ENCODE measurements around the gene TP53I13. TPM values are rescaled to one million over a fixed set of nuclear protein-coding genes. Genes with fewer than 3 reads are reported as not detected.

The TP53I13 gene
- total and polyA plus RNA-seq, 9 donors = 29.3 to 45.1 (median 34.1) TPM

DNA sequence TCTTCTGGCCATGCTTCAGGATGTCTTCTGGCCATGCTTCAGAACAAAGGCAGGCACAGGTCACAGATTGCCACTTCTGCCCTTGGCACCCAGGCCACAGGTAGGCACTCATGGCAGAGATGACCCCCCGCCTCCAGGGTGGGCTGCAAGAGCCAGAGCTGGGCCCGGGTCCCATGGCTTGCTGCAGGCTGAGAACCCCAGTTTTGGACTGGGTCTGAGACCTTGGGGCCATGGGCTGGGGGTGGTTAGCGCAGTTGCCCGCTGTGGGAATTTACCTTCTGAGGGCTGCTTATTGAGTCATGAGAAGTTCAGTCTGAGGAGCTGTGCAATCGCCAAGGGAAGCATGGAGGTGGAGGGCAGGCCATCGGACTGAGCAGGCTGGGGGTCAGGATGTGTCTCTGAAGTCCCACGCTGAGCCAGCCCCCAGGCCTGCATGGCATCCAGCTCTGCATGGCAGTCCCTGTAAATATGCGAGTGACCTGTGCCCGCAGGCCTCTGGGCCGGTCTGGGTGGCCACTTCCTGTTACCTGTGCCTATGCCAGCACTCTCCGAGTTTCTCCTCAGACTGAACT, 26.1 kb downstream of the TP53I13 start:
- Histone ChIP-seq H3K27ac (ENCODE audit: low read length) (no peak overlapping the region), H3K4me3 (ENCODE audit: low read length) (peak overlapping the region; percentile 58), H3K27me3 (ENCODE audit: control insufficient read depth, insufficient read depth, low read length) (peaks cover 8% of the 10 kb centered on the region), H3K36me3 (ENCODE audit: control insufficient read depth, insufficient read depth, low read length) (no peaks in the 10 kb centered on the region), H3K9me3 (replicated peaks; ENCODE audit: control insufficient read depth, low read depth, low read length) (no peaks in the 10 kb centered on the region), H3K4me1 (ENCODE audit: control insufficient read depth, insufficient read depth, low read length) (peaks cover 73% of the 10 kb centered on the region)
- DNase-seq = no peak
- WGBS (ENCODE audit: insufficient coverage) = 90% methylated on average over 10 of the region's 11 CpGs

DNA sequence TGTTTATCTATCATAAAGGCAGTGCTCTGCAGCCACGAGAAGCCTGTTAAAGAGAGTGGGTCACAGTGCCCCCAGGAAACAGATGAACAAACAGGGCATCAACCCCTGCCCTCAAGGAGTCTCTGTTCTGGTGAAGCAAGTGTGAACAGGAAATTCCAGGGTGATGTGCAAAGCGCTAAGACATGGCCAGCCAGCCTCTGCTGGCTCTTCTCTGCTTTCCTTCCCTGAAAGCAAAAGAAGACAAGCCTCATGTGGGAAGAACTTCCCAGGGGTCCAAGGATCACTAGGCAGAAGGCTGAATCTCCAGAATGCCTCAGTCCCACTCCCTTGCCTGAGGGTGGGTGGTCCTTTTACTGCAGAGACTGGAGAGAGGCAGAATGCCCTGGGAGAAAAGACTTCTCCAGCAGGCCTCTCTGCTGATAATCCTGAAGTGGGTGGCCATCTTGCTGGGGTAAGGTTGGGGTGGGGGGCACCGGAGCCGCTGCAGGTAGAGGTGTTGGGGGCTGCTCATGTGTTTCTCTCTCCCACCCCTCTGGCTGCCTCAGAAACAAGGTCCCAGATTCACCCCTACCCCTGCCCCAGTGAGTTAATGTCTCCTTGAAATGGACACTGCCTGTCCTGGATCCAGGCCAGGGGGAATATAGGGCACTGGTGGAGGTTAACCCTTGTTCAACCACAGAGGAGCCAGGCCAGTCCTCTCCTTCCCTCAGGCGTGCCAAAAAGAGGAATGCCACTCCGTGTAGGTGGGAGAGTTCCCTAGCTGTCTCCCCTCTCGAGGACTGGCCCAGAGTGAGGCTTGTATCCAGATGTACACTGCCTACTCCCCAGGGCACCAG, 26.8 kb downstream of the TP53I13 start:
- Histone ChIP-seq H3K9me3 (replicated peaks; ENCODE audit: control insufficient read depth, low read depth, low read length) (no peaks in the 10 kb centered on the region), H3K27me3 (ENCODE audit: control insufficient read depth, insufficient read depth, low read length) (peaks cover 8% of the 10 kb centered on the region), H3K36me3 (ENCODE audit: control insufficient read depth, insufficient read depth, low read length) (no peaks in the 10 kb centered on the region), H3K4me1 (ENCODE audit: control insufficient read depth, insufficient read depth, low read length) (peaks cover 66% of the 10 kb centered on the region), H3K27ac (ENCODE audit: low read length) (no peak overlapping the region), H3K4me3 (ENCODE audit: low read length) (no peak overlapping the region)
- no peak for DNase-seq
- 77% methylated on average over 3 of the region's 7 CpGs for WGBS (ENCODE audit: insufficient coverage)

DNA sequence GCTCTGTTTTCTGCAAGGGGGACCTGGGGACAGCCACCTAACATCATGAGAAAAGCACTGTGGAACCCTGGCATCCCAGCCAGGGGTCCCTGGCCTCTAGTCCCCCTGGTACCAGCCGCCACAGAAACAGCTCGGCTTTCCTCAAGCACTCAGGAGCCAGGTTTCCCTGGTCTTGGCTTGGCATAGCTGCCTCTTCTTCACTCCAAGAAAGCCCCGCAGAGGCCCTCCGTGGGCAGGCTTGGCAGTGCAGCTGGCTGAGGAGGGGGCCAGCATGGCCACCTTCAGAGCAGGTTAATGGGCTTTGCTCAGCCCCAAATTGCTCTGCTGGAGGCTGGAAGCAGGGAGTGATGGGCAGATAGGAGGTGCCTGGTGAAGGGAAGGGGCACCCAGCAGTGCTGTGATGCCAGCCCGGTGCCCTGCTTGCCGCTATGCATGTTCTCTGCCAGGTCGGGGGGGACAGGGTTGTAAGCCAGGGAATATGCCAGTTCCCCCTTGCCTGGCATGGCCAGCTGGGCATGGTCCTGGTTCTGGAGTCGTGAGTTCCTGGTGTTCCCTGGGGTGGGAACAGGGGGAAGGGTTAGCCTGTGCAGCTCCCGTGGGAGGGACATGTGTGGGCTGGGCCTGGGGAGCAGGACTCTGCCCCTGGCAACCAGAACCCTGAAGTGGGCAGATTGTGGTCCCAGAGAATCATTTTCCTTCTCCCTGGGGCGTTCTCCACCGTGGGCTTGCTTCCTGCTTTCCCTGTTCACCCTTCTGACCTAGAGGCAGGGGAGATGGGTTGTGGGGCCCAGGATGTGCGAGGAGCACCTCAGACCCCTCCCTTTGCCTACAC, 27.7 kb downstream of the TP53I13 start:
- 58% methylated on average over 8 of the region's 12 CpGs for WGBS (ENCODE audit: insufficient coverage)
- Histone ChIP-seq H3K27me3 (ENCODE audit: control insufficient read depth, insufficient read depth, low read length) (peaks cover 8% of the 10 kb centered on the region), H3K36me3 (ENCODE audit: control insufficient read depth, insufficient read depth, low read length) (no peaks in the 10 kb centered on the region), H3K4me3 (ENCODE audit: low read length) (no peak overlapping the region), H3K4me1 (ENCODE audit: control insufficient read depth, insufficient read depth, low read length) (peaks cover 57% of the 10 kb centered on the region), H3K9me3 (replicated peaks; ENCODE audit: control insufficient read depth, low read depth, low read length) (no peaks in the 10 kb centered on the region), H3K27ac (ENCODE audit: low read length) (no peak overlapping the region)
- no peak for DNase-seq

DNA sequence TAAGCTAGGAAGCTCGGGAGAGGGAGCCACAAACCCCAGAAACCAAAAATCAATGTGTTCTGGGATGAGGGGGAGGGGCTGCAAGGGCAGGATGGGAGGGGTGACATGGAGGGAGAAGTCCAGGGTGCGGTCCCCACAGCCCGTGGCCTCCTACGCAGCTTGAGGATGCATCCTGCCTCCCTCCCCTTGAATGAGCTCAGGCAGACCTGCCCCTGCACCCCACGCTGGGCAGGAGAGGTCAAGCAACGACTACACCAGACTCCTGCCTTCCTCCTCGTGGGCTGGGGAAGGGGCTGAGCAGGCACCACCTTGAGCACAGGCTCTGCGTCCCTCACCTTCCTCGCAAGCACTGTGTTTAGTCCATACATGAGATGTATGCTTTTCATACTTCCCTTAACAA, 28.3 kb downstream of the TP53I13 start:
- no peak overlapping the region for H3K4me3 ChIP-seq (ENCODE audit: low read length)
- no peak overlapping the region for H3K27ac ChIP-seq (ENCODE audit: low read length)
- no peak for DNase-seq
- peaks cover 8% of the 10 kb centered on the region for H3K27me3 ChIP-seq (ENCODE audit: control insufficient read depth, insufficient read depth, low read length)
- no peaks in the 10 kb centered on the region for H3K36me3 ChIP-seq (ENCODE audit: control insufficient read depth, insufficient read depth, low read length)
- WGBS (ENCODE audit: insufficient coverage) = 60% methylated on average over 1 of the region's 9 CpGs
- peaks cover 51% of the 10 kb centered on the region for H3K4me1 ChIP-seq (ENCODE audit: control insufficient read depth, insufficient read depth, low read length)
- no peaks in the 10 kb centered on the region for H3K9me3 ChIP-seq (replicated peaks; ENCODE audit: control insufficient read depth, low read depth, low read length)

DNA sequence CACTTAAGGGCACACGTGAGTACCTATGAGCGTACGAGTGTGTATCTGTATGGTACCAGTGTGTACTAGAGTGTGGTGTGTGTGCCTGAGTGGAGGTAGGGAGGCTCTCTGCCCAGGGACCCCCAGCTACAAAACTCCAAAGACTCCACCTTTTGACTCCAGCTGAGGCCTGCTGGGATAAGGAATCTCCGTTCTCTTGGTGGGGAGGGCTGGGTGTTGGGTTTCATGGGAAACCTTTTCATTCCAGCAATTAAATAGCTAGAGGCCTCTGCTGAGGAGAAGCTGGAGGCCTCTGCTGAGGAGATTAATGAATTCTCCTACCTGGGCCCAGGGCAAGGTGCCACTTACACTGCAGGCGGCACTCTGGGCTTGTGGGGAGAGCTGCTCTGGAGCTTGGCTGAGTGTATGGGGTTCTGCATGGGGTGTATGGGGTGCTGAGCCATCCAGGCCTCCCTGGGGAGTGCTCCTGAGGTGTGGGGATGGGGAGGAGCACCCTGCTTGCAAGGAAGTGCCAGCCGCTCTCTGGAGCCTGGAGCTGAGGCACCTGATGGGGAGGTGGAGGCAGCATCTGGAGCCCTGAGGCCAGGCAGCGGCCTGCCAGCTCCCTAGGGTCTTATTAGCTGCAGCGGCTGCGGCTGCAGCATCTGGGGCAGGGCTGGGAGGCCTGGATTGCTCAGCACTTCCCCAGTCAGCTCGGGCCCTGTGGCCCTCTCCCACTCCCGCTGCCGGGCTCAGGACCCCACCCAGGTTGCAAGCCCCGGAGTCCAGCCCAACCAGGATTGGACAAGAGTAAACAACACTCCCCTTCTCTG, 29.1 kb downstream of the TP53I13 start:
- DNase-seq = no peak
- Histone ChIP-seq H3K9me3 (replicated peaks; ENCODE audit: control insufficient read depth, low read depth, low read length) (no peaks in the 10 kb centered on the region), H3K27ac (ENCODE audit: low read length) (no peak overlapping the region), H3K36me3 (ENCODE audit: control insufficient read depth, insufficient read depth, low read length) (no peaks in the 10 kb centered on the region), H3K27me3 (ENCODE audit: control insufficient read depth, insufficient read depth, low read length) (peaks cover 8% of the 10 kb centered on the region), H3K4me3 (ENCODE audit: low read length) (no peak overlapping the region), H3K4me1 (ENCODE audit: control insufficient read depth, insufficient read depth, low read length) (peaks cover 44% of the 10 kb centered on the region)
- WGBS (ENCODE audit: insufficient coverage) = 30% methylated on average over 8 of the region's 13 CpGs

DNA sequence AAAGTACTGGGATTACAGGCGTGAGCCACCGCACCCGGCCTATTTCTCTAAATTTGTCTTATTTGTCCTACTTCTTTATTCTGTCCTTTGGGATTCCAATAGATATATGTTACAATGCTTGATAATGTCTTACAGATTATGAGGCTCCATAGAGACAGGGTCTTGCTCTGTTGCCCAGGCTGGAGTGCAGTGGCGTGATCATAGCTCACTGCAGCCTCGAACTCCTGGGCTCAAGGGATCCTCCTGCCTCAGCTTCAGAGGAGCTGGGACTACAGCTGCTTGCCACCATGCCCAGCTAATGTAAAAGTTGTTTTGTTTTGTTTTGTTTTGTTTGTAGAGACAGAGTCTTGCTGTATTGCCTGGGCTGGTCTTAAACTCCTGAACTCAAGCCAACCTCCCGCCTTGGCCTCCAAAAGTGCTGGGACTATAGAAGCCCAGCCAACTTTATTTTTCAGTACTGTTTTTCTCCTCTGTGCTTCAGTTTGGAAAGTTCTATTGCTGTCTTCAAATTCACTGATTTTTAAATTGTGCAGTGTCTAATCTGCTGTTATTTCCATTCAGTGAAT, 34.7 kb downstream of the TP53I13 start:
- WGBS (ENCODE audit: insufficient coverage) = 60% methylated on average over 1 of the region's 6 CpGs
- no peaks in the 10 kb centered on the region for H3K27me3 ChIP-seq (ENCODE audit: control insufficient read depth, insufficient read depth, low read length)
- H3K9me3 ChIP-seq (replicated peaks; ENCODE audit: control insufficient read depth, low read depth, low read length) = no peaks in the 10 kb centered on the region
- no peak overlapping the region for H3K4me3 ChIP-seq (ENCODE audit: low read length)
- DNase-seq = peak; percentile 92
- H3K4me1 ChIP-seq (ENCODE audit: control insufficient read depth, insufficient read depth, low read length) = no peaks in the 10 kb centered on the region
- peak overlapping the region; percentile 21 for H3K27ac ChIP-seq (ENCODE audit: low read length)
- H3K36me3 ChIP-seq (ENCODE audit: control insufficient read depth, insufficient read depth, low read length) = peaks cover 5% of the 10 kb centered on the region

DNA sequence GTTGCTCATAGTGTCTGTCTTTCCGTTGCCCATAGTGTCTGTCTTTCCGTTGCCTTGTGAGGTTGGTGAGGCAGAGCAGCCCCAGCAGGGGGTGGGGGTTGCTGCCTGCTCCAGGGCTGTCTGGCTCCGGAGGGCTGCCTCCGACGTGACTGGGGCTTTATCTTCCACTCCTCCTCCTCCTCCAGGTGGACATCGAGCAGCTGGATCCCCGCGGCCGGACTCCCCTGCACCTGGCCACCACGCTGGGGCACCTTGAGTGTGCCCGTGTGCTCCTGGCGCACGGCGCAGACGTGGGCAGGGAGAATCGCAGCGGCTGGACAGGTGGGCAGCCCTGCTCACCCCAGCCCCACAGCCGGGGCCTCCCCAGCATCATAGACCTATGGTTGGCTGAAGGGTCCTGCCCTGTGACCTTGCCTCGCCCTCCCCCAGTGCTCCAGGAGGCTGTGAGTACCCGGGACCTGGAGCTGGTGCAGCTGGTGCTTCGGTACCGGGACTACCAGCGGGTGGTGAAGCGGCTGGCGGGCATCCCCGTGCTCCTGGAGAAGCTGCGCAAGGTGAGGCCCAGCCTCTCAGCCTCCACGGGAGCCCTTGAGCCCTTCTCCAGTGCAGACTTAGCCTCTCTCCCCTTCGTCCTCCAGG, 39.2 kb downstream of the TP53I13 start:
- Histone ChIP-seq H3K27me3 (ENCODE audit: control insufficient read depth, insufficient read depth, low read length) (peaks cover 1% of the 10 kb centered on the region), H3K9me3 (replicated peaks; ENCODE audit: control insufficient read depth, low read depth, low read length) (no peaks in the 10 kb centered on the region), H3K4me3 (ENCODE audit: low read length) (no peak overlapping the region), H3K36me3 (ENCODE audit: control insufficient read depth, insufficient read depth, low read length) (peaks cover 13% of the 10 kb centered on the region), H3K27ac (ENCODE audit: low read length) (no peak overlapping the region), H3K4me1 (ENCODE audit: control insufficient read depth, insufficient read depth, low read length) (peaks cover 7% of the 10 kb centered on the region)
- no peak for DNase-seq
- WGBS (ENCODE audit: insufficient coverage) = 89% methylated on average over 23 of the region's 29 CpGs

DNA sequence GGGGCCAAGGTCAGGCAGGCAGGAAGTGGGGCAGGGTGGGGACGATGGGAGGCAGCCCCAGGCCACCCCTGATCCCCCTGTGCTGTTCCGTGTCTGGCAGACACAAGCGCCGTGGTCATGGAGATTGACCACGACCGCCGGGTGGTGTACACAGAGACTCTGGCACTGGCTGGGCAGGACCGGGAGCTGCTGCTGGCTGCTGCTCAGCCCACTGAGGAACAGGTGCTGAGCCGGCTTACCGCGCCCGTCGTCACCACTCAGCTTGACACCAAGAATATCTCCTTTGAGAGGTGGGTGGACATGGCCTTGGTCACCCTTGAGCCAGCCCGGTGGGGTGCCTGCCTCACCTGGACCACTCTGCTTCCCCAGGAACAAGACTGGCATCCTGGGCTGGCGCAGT, 40.5 kb downstream of the TP53I13 start:
- peaks cover 5% of the 10 kb centered on the region for H3K27me3 ChIP-seq (ENCODE audit: control insufficient read depth, insufficient read depth, low read length)
- WGBS (ENCODE audit: insufficient coverage) = 77% methylated on average over 14 of the region's 15 CpGs

DNA sequence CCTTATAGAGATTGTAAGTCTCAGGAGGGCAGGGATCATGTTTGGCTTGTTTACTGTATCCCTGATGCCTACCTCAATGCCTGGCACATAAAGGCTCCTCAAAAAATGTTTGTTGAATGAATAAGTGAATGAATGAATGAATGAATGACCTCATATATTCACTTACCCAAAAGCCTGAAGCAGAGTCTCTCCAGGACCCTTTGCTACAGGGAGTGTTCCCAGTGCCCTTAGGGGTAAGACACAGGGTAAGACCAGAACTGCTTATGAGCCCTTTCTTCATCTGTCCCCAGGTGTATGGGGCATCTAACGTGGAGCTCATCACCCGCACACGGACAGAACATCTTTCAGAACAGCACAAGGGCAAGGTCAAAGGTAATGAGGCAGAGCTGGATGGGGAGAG, 41.9 kb downstream of the TP53I13 start:
- 100% methylated on average over 1 of the region's 3 CpGs for WGBS (ENCODE audit: insufficient coverage)
- no peak overlapping the region for H3K4me3 ChIP-seq (ENCODE audit: low read length)

More for the DNA sequence above, 40.5 kb downstream of the TP53I13 start:
- Histone ChIP-seq H3K27ac (ENCODE audit: low read length) (no peak overlapping the region), H3K4me3 (ENCODE audit: low read length) (no peak overlapping the region), H3K4me1 (ENCODE audit: control insufficient read depth, insufficient read depth, low read length) (peaks cover 16% of the 10 kb centered on the region), H3K9me3 (replicated peaks; ENCODE audit: control insufficient read depth, low read depth, low read length) (no peaks in the 10 kb centered on the region), H3K36me3 (ENCODE audit: control insufficient read depth, insufficient read depth, low read length) (peaks cover 13% of the 10 kb centered on the region)
- no peak for DNase-seq

More for the DNA sequence above, 41.9 kb downstream of the TP53I13 start:
- Histone ChIP-seq H3K36me3 (ENCODE audit: control insufficient read depth, insufficient read depth, low read length) (peaks cover 13% of the 10 kb centered on the region), H3K4me1 (ENCODE audit: control insufficient read depth, insufficient read depth, low read length) (peaks cover 30% of the 10 kb centered on the region), H3K27ac (ENCODE audit: low read length) (no peak overlapping the region), H3K9me3 (replicated peaks; ENCODE audit: control insufficient read depth, low read depth, low read length) (no peaks in the 10 kb centered on the region), H3K27me3 (ENCODE audit: control insufficient read depth, insufficient read depth, low read length) (peaks cover 11% of the 10 kb centered on the region)
- no peak for DNase-seq

All from muscle of leg (tissue), 11 donors.